Endothelial cell of umbilical vein (primary cell): ENCODE results near the gene CD48. TPM values are rescaled to one million over a fixed set of nuclear protein-coding genes. Genes with fewer than 3 reads are reported as not detected.

Experiments
- BruUV-seq: library from RNA; stranded (reverse); fragments of 400-500 nt; replicated peaks from 2 replicates; lab custom pipeline; 2021; lab: Mats Ljungman, UMichigan
- CTCF ChIA-PET: fragments of 300-600, 350-600 bp; sonication (Branson Sonifier 250); formaldehyde crosslinking; loops from one replicate; lab custom pipeline; 2021; ENCODE audit warnings: antibody characterized with exemption, inconsistent platforms; lab: Charles Lee
- POLR2A ChIA-PET: fragments of 300-600, 350-600 bp; sonication (Branson Sonifier 250); formaldehyde crosslinking; loops from one replicate; lab custom pipeline; 2021; ENCODE audit warnings: antibody characterized with exemption, inconsistent platforms; lab: Charles Lee
- DNase-seq: peaks from one replicate; pipeline ENCODE4 v3.0.0-alpha.2; 2011; ENCODE audit warnings: low read depth, low spot score
- FAIRE-seq: peaks from 2 replicates; lab custom pipeline; 2011; peaks lifted over from hg19 to GRCh38; lab: Jason Lieb, UNC
- H2AFZ ChIP-seq: 2 replicates; pipeline ENCODE4 v1.6.0; 2012; ENCODE audit warnings: low read depth, low read length, control low read depth, inconsistent platforms
- H3K27ac ChIP-seq: 2 replicates; pipeline ENCODE4 v1.5.1; 2011; ENCODE audit warnings: low read depth, mild to moderate bottlenecking, control low read depth, low read length, moderate library complexity; ENCODE audit not compliant: insufficient read depth
- H3K27me3 ChIP-seq, 2 experiments: 2 replicates each; pipeline versions ENCODE4 v1.6.0 to v1.6.1; 2011; ENCODE audit warnings: low read length in 2 of 2, mixed read lengths in 1 of 2; ENCODE audit not compliant: control insufficient read depth in 2 of 2, insufficient read depth in 2 of 2
- H3K36me3 ChIP-seq, 2 experiments: 2 replicates in 1 of 2; 3 replicates in 1 of 2; pipeline ENCODE4 v1.5.1; 2011; ENCODE audit warnings: low read length in 2 of 2, mild to moderate bottlenecking in 1 of 2, moderate library complexity in 1 of 2; ENCODE audit not compliant: control insufficient read depth in 2 of 2, insufficient read depth in 2 of 2; ENCODE audit errors: extremely low read depth in 1 of 2
- H3K4me1 ChIP-seq: 3 replicates; pipeline ENCODE4 v1.5.1; 2011; ENCODE audit warnings: mild to moderate bottlenecking, low read length; ENCODE audit not compliant: control insufficient read depth, insufficient read depth; ENCODE audit errors: extremely low read depth
- H3K4me2 ChIP-seq: 2 replicates; pipeline ENCODE4 v1.6.1; 2011; ENCODE audit warnings: low read length, control low read depth, mixed read lengths; ENCODE audit not compliant: insufficient read depth
- H3K4me3 ChIP-seq, 3 experiments: fragments of 200-600 bp in 1 of 3; sonication (generic), shearing (Covaris generic) in 1 of 3; replicated peaks in 1 of 3; 2 replicates each; pipeline ENCODE4 v1.5.1; 2011 to 2016; ENCODE audit warnings: control low read depth in 3 of 3, low read length in 3 of 3, mild to moderate bottlenecking in 2 of 3, inconsistent platforms in 1 of 3, low read depth in 1 of 3, moderate library complexity in 1 of 3; ENCODE audit not compliant: insufficient read depth in 1 of 3
- H3K79me2 ChIP-seq: 2 replicates; pipeline ENCODE4 v1.6.0; 2012; ENCODE audit warnings: low read length, inconsistent platforms; ENCODE audit not compliant: control insufficient read depth, insufficient read depth
- H3K9ac ChIP-seq: replicated peaks from 2 replicates; pipeline ENCODE3; 2011; ENCODE audit warnings: low read length, control low read depth; ENCODE audit not compliant: insufficient read depth; ENCODE audit errors: extremely low read depth
- H3K9me1 ChIP-seq: replicated peaks from 3 replicates; pipeline ENCODE4 v1.6.0; 2011; ENCODE audit warnings: mild to moderate bottlenecking, low read length; ENCODE audit not compliant: control insufficient read depth, insufficient read depth; ENCODE audit errors: extremely low read depth
- H3K9me3 ChIP-seq: replicated peaks from 2 replicates; pipeline ENCODE4 v1.5.1; 2012; ENCODE audit warnings: low read length, inconsistent platforms; ENCODE audit not compliant: control insufficient read depth, insufficient read depth
- H4K20me1 ChIP-seq: replicated peaks from 2 replicates; pipeline ENCODE3; 2011; ENCODE audit warnings: mild to moderate bottlenecking, low read length; ENCODE audit not compliant: control insufficient read depth, insufficient read depth; ENCODE audit errors: extremely low read depth
- EZH2 ChIP-seq: IDR thresholded peaks from 2 replicates; pipeline ENCODE4 v1.6.1; 2012; ENCODE audit warnings: borderline replicate concordance, low read depth, mild to moderate bottlenecking, moderate library complexity, low read length, inconsistent platforms; ENCODE audit not compliant: severe bottlenecking
- FOS ChIP-seq: IDR thresholded peaks from 2 replicates; pipeline ENCODE4 v1.6.1; 2011; ENCODE audit warnings: mild to moderate bottlenecking, low read length, moderate library complexity, borderline replicate concordance; ENCODE audit not compliant: insufficient read depth
- GATA2 ChIP-seq: IDR thresholded peaks from 2 replicates; pipeline ENCODE4 v1.7.0; 2011; ENCODE audit warnings: low read depth, mild to moderate bottlenecking, moderate library complexity, mixed read lengths, low read length; ENCODE audit not compliant: insufficient read length, insufficient read depth
- JUN ChIP-seq: IDR thresholded peaks from 2 replicates; pipeline ENCODE4 v1.6.1; 2011; ENCODE audit warnings: borderline replicate concordance, low read depth; ENCODE audit not compliant: insufficient read length, insufficient read depth
- MYC ChIP-seq: IDR thresholded peaks from one replicate; pipeline ENCODE4 v1.6.1; 2011; ENCODE audit warnings: mild to moderate bottlenecking, low read depth, low read length
- POLR2A ChIP-seq: IDR thresholded peaks from 2 replicates; pipeline ENCODE4 v1.6.1; 2012; ENCODE audit warnings: low read depth, mild to moderate bottlenecking, control low read depth, low read length
- POLR2AphosphoS5 ChIP-seq: IDR thresholded peaks from 2 replicates; pipeline ENCODE4 v1.6.1; 2012; ENCODE audit warnings: low read depth, mild to moderate bottlenecking, control low read depth, low read length, moderate library complexity; ENCODE audit not compliant: insufficient read depth
- dilution Hi-C: fragments of 300-500 bp; cut with MboI; formaldehyde crosslinking; loops from one replicate; pipeline ENCODE4 v1.15.0; 2019; ENCODE audit warnings: low sequenced_read_pairs; ENCODE audit not compliant: extremely low pct_ligation_motif_present
- intact Hi-C: fragments of 100-400 bp; cut with micrococcal nuclease; formaldehyde crosslinking; loops from one replicate; pipeline ENCODE4 v1.10.0; 2022
- polyA plus RNA-seq, 4 experiments: library from polyadenylated mRNA; depleted of rRNA in 3 of 4; stranded (reverse) in 3 of 4; unstranded in 1 of 4; fragments of >200 nt; gene quantifications; 2 replicates each; pipeline versions ENCODE4 v1.2.1 to v1.2.3, GENCODE V29; 2011 to 2012; ENCODE audit warnings: missing spikeins in 1 of 4
- total RNA-seq: library from RNA; stranded (reverse); gene quantifications from 2 replicates; pipeline ENCODE4 v1.2.3, GENCODE V29; 2021
- TF ChIP-seq, protein P1 (sequence below), 2 donors: IDR thresholded peaks; 1 replicate in 1 of 2; 2 replicates in 1 of 2; pipeline ENCODE4 v1.5.1; 2011; ENCODE audit warnings: low read length in 2 of 2, mild to moderate bottlenecking in 2 of 2, moderate library complexity in 2 of 2, control low read depth in 1 of 2, inconsistent platforms in 1 of 2, low read depth in 1 of 2; ENCODE audit not compliant: insufficient read depth in 1 of 2; ENCODE audit errors: extremely low read depth in 1 of 2
- TF ChIP-seq, protein P2 (sequence below): IDR thresholded peaks from 2 replicates; pipeline ENCODE4 v1.6.1; 2011; ENCODE audit not compliant: insufficient read depth, insufficient read length

CD48 gene
- total and polyA plus RNA-seq, 2 donors (not counting 3 experiments of a cell fraction or from before 2014, with no cell fraction given): not detected

DNA sequence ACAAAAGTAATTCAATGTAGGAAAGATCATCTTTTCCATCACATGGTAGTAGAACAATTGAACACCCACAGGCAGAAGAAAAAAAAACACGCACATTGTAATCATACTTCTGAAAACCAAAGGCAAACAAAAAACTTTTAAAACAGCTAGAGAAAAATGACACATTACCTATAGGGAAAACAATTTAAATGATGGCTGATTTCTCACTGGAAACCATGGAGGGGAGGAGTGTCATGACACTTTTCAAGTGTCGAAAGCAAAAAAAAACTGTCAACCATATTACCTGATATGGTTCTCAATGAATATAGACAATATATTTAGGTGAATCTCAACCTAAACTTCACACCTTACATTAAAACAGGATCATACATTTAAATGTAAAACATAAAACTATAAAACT lies 26.6 kb upstream of the CD48 start:
- ChIA-PET POLR2A (no interaction called here), CTCF (interaction anchor here (0.7 to 1.5 kb wide), 4 partner anchors 11 to 97 kb away, joined by 3 to 5 read pairs (median 4); no protein-coding TSS in a partner anchor)
- BruUV-seq: no TSS peak
- no peak overlapping the region for H3K4me3 ChIP-seq
- FAIRE-seq (no peak), DNase-seq (no peak)
- H3K27me3 ChIP-seq: peaks cover 0 to 2% of the 10 kb centered on the region in 2 experiments
- H3K27ac ChIP-seq: no peak overlapping the region
- no peak overlapping the region for H2AFZ ChIP-seq
- no peak overlapping the region for H3K4me2 ChIP-seq
- H3K9ac ChIP-seq: no peak overlapping the region
- intact Hi-C loops (no loop called here), dilution Hi-C loops (no loop called here)
- H3K9me3 ChIP-seq: no peaks in the 10 kb centered on the region
- TF ChIP-seq GATA2 (no peak), EZH2 (no peak), POLR2A (no peak), JUN (no peak), MYC (no peak), FOS (no peak), POLR2AphosphoS5 (no peak)
- TF ChIP-seq, protein P1, sequence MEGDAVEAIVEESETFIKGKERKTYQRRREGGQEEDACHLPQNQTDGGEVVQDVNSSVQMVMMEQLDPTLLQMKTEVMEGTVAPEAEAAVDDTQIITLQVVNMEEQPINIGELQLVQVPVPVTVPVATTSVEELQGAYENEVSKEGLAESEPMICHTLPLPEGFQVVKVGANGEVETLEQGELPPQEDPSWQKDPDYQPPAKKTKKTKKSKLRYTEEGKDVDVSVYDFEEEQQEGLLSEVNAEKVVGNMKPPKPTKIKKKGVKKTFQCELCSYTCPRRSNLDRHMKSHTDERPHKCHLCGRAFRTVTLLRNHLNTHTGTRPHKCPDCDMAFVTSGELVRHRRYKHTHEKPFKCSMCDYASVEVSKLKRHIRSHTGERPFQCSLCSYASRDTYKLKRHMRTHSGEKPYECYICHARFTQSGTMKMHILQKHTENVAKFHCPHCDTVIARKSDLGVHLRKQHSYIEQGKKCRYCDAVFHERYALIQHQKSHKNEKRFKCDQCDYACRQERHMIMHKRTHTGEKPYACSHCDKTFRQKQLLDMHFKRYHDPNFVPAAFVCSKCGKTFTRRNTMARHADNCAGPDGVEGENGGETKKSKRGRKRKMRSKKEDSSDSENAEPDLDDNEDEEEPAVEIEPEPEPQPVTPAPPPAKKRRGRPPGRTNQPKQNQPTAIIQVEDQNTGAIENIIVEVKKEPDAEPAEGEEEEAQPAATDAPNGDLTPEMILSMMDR (IDR thresholded peaks at IDR 0.05; ENCODE audit: extremely low read depth in 1 of 2, insufficient read depth in 1 of 2, low read depth in 1 of 2, low read length in 2 of 2): no peak
- TF ChIP-seq, protein P2, sequence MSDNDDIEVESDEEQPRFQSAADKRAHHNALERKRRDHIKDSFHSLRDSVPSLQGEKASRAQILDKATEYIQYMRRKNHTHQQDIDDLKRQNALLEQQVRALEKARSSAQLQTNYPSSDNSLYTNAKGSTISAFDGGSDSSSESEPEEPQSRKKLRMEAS: no peak
- H3K79me2 ChIP-seq: no peaks in the 10 kb centered on the region
- H3K36me3 ChIP-seq: no peaks in the 10 kb centered on the region
- H3K9me1 ChIP-seq: no peaks in the 10 kb centered on the region
- no peaks in the 10 kb centered on the region for H4K20me1 ChIP-seq
- no peaks in the 10 kb centered on the region for H3K4me1 ChIP-seq
